Measurements from ENCODE around the gene DYNC1H1. TPM values are rescaled to one million over a fixed set of nuclear protein-coding genes. Genes with fewer than 3 reads are reported as not detected.

Gene DYNC1H1
- total RNA-seq, 1 donor from 2014 or later, result 237 TPM

- H4K20me1 ChIP-seq (ENCODE audit: low read depth), result peaks cover 20% of the 10 kb centered on the region
- H3K4me3 ChIP-seq, result no peak overlapping the region
- peaks cover 40% of the 10 kb centered on the region for H3K36me3 Mint-ChIP-seq
- H3K4me1 ChIP-seq, result no peaks in the 10 kb centered on the region
- H3K36me3 ChIP-seq, result peaks cover 7% of the 10 kb centered on the region
- no peak overlapping the region for H3K9ac ChIP-seq
- no peak overlapping the region for H3K4me2 ChIP-seq
- peaks cover 5% of the 10 kb centered on the region for H3K27me3 Mint-ChIP-seq (ENCODE audit: insufficient read depth, low read depth)
- H3K9me3 Mint-ChIP-seq, result no peaks in the 10 kb centered on the region
- peaks cover 22% of the 10 kb centered on the region for H3F3A ChIP-seq (ENCODE audit: low read depth)
- H3K27me3 ChIP-seq, result no peaks in the 10 kb centered on the region
- H3K27ac ChIP-seq, result no peak overlapping the region
- no peak overlapping the region for H3K27ac Mint-ChIP-seq
- H3K4me3 Mint-ChIP-seq, result no peak overlapping the region
- no peaks in the 10 kb centered on the region for H3K79me2 ChIP-seq (ENCODE audit: low read depth)
- no peaks in the 10 kb centered on the region for H3K9me3 ChIP-seq (ENCODE audit: low read depth)
- DNase-seq (ENCODE audit: low spot score), result peak; percentile 96
- H2AFZ ChIP-seq (replicated peaks), result no peak overlapping the region
- TF ChIP-seq CTCF (IDR thresholded peaks at IDR 0.05), result peak; percentile 74
- no peak for TF ChIP-seq EZH2phosphoT487 (IDR thresholded peaks at IDR 0.05)
- peaks cover 4% of the 10 kb centered on the region for H3K4me1 Mint-ChIP-seq
These were observed 82.2 kb downstream of the DYNC1H1 start for GRCh38 chr14:102046337-102047278.

GRCh38 chr14:102047808-102048540 is 83.6 kb downstream of the DYNC1H1 start:
- Mint-ChIP-seq H3K9me3 (no peaks in the 10 kb centered on the region), H3K27ac (no peak overlapping the region), H3K27me3 (ENCODE audit: insufficient read depth, low read depth) (peaks cover 5% of the 10 kb centered on the region), H3K4me3 (no peak overlapping the region), H3K4me1 (peaks cover 4% of the 10 kb centered on the region), H3K36me3 (peaks cover 42% of the 10 kb centered on the region)
- DNase-seq (ENCODE audit: low spot score), result no peak
- no peaks in the 10 kb centered on the region for H3K79me2 ChIP-seq (ENCODE audit: low read depth)
- H2AFZ ChIP-seq (replicated peaks), result no peak overlapping the region
- H3K27ac ChIP-seq, result no peak overlapping the region
- TF ChIP-seq CTCF (IDR thresholded peaks at IDR 0.05), result no peak
- TF ChIP-seq EZH2phosphoT487 (IDR thresholded peaks at IDR 0.05), result no peak
- TF ChIP-seq EZH2 (IDR thresholded peaks at IDR 0.05), result no peak
- H3K4me2 ChIP-seq, result no peak overlapping the region
- H3K9me3 ChIP-seq (ENCODE audit: low read depth), result no peaks in the 10 kb centered on the region
- no peak overlapping the region for H3K9ac ChIP-seq
- H4K20me1 ChIP-seq (ENCODE audit: low read depth), result peaks cover 20% of the 10 kb centered on the region
- H3K4me1 ChIP-seq, result no peaks in the 10 kb centered on the region
- H3K4me3 ChIP-seq, result no peak overlapping the region
- H3K27me3 ChIP-seq, result no peaks in the 10 kb centered on the region
- H3K36me3 ChIP-seq, result peaks cover 7% of the 10 kb centered on the region
- peaks cover 22% of the 10 kb centered on the region for H3F3A ChIP-seq (ENCODE audit: low read depth)

GRCh38 chr14:102049258-102050025 is 85.1 kb downstream of the DYNC1H1 start:
- no peak overlapping the region for H3K9ac ChIP-seq
- Mint-ChIP-seq H3K27me3 (ENCODE audit: insufficient read depth, low read depth) (peaks cover 9% of the 10 kb centered on the region), H3K4me1 (peaks cover 4% of the 10 kb centered on the region), H3K36me3 (peaks cover 34% of the 10 kb centered on the region), H3K9me3 (no peaks in the 10 kb centered on the region), H3K27ac (no peak overlapping the region), H3K4me3 (no peak overlapping the region)
- H3K79me2 ChIP-seq (ENCODE audit: low read depth), result no peaks in the 10 kb centered on the region
- H3K4me2 ChIP-seq, result no peak overlapping the region
- no peak overlapping the region for H2AFZ ChIP-seq (replicated peaks)
- H3F3A ChIP-seq (ENCODE audit: low read depth), result peaks cover 22% of the 10 kb centered on the region
- H3K9me3 ChIP-seq (ENCODE audit: low read depth), result no peaks in the 10 kb centered on the region
- H3K4me1 ChIP-seq, result no peaks in the 10 kb centered on the region
- DNase-seq (ENCODE audit: low spot score), result no peak
- H4K20me1 ChIP-seq (ENCODE audit: low read depth), result peaks cover 20% of the 10 kb centered on the region
- H3K27ac ChIP-seq, result no peak overlapping the region
- TF ChIP-seq EZH2 (IDR thresholded peaks at IDR 0.05) (no peak), CTCF (IDR thresholded peaks at IDR 0.05) (no peak), EZH2phosphoT487 (IDR thresholded peaks at IDR 0.05) (no peak)
- peaks cover 7% of the 10 kb centered on the region for H3K36me3 ChIP-seq
- no peaks in the 10 kb centered on the region for H3K27me3 ChIP-seq
- no peak overlapping the region for H3K4me3 ChIP-seq
